ENCODE measurements around the gene PLXDC2. TPM values are rescaled to one million over a fixed set of nuclear protein-coding genes. Genes with fewer than 3 reads are reported as not detected.

PLXDC2 gene
- total and polyA plus RNA-seq, 2 experiments from 2014 or later, result 39.9 to 52.2 TPM

DNA sequence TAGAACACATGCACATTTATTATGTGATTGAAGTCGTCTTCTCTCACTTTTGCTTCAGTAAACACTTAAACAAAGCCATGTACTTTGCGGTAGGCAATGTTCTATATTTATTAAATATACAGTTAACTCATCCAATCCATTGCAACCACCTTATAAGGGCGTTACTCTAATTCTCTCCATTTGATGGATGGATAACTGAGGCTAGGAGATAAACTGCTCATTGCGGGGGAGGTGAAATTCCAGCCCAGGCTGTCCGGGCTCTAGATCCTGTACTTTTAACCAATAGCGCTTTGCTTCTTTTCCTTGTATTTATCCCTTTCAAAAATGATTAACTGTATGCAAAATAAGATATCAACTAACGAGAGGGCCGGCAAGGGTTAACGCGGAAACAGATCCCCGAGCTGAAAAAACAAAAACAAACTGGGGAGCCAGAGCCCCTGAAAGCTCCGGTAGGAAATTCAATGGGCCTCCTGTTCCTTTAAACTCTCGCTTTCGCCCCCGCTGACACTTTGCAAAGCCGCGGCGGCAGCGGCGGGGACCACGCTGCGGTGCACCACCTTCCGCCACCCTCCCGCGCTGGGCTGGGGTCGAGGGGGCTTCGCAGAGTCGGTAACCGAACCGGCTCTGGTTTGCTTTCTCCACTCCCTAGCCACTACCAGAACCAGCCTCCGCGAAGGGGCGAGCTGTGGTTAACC lies 1.0 kb upstream of the PLXDC2 start:
- DNase-seq (ENCODE audit: low spot score), result peak; percentile 46
- WGBS (ENCODE audit: low lambda C conversion rate, missing lambda C conversion rate), result 3% methylated on average over 32 of the region's 33 CpGs

DNA sequence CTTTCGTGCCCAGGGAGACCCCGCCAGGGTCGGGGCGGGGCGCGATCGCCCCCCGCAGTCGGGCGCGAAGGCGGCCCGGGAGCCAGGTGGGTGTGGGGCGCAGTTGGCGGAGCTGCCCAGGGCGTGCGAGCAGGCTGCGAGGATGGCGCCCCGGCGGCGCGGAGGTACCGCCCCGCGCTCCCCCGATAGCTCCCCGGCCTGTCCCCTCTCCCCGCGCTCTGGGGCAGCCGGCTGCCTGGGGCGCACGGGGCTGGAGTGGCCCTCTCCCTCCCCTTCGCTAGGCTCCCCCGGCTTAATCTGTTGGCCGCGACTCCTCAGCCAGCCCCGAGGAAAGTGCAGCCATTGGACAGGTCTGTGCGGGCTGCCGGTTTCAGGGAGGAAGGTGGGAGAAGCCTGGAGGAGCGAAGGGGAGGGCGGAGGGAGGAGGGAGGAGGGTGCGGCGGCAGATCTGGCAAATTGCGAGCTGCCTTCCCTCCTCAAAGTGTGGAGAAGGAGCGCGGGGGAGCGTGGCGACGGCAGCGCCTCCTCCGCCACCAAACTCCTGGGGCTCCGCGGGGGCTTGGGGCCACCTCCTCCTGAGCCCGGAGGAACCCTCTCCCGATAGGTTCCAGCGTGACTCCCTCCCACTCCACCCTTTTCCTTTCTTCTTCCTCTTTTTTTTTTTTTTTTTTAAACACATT lies 361 bp upstream of the PLXDC2 start:
- H3K27ac ChIP-seq, result peak overlapping the region; percentile 84
- H3K9me2 ChIP-seq (replicated peaks; ENCODE audit: insufficient read depth), result no peaks in the 10 kb centered on the region
- peak overlapping the region; percentile 83 for H2AFZ ChIP-seq
- H4K20me1 ChIP-seq (ENCODE audit: insufficient read depth, poor library complexity, severe bottlenecking), result no peaks in the 10 kb centered on the region
- H3K9me3 ChIP-seq (ENCODE audit: low read depth), result no peaks in the 10 kb centered on the region
- H3K79me2 ChIP-seq, result peaks cover 21% of the 10 kb centered on the region
- peaks cover 10% of the 10 kb centered on the region for H3K27me3 ChIP-seq
- no peaks in the 10 kb centered on the region for H3K4me1 ChIP-seq (ENCODE audit: insufficient read depth)
- H3K4me3 ChIP-seq, result peak overlapping the region; percentile 84
- peak; percentile 76 for DNase-seq (ENCODE audit: low spot score)
- H3K36me3 ChIP-seq (replicated peaks; ENCODE audit: insufficient read depth, low read depth), result no peaks in the 10 kb centered on the region
- WGBS (ENCODE audit: low lambda C conversion rate, missing lambda C conversion rate), result 0% methylated on average over 26 of the region's 57 CpGs
- H3K4me2 ChIP-seq, result peak overlapping the region; percentile 86
- TF ChIP-seq, protein P1, sequence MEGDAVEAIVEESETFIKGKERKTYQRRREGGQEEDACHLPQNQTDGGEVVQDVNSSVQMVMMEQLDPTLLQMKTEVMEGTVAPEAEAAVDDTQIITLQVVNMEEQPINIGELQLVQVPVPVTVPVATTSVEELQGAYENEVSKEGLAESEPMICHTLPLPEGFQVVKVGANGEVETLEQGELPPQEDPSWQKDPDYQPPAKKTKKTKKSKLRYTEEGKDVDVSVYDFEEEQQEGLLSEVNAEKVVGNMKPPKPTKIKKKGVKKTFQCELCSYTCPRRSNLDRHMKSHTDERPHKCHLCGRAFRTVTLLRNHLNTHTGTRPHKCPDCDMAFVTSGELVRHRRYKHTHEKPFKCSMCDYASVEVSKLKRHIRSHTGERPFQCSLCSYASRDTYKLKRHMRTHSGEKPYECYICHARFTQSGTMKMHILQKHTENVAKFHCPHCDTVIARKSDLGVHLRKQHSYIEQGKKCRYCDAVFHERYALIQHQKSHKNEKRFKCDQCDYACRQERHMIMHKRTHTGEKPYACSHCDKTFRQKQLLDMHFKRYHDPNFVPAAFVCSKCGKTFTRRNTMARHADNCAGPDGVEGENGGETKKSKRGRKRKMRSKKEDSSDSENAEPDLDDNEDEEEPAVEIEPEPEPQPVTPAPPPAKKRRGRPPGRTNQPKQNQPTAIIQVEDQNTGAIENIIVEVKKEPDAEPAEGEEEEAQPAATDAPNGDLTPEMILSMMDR (IDR thresholded peaks at IDR 0.05; ENCODE audit: poor library complexity), result no peak
- TF ChIP-seq EZH2 (IDR thresholded peaks at IDR 0.05; ENCODE audit: borderline replicate concordance), result peak; percentile 22
- TF ChIP-seq EZH2phosphoT487 (IDR thresholded peaks at IDR 0.05; ENCODE audit: low read depth, severe bottlenecking, unreplicated experiment), result no peak

More for the DNA sequence above, 1.0 kb upstream of the PLXDC2 start:
- Histone ChIP-seq H3K9me3 (ENCODE audit: low read depth) (no peaks in the 10 kb centered on the region), H4K20me1 (ENCODE audit: insufficient read depth, poor library complexity, severe bottlenecking) (no peaks in the 10 kb centered on the region), H3K4me1 (ENCODE audit: insufficient read depth) (no peaks in the 10 kb centered on the region), H2AFZ (peak overlapping the region; percentile 83), H3K9me2 (replicated peaks; ENCODE audit: insufficient read depth) (no peaks in the 10 kb centered on the region), H3K27ac (peak overlapping the region; percentile 84), H3K27me3 (peaks cover 10% of the 10 kb centered on the region), H3K79me2 (peaks cover 19% of the 10 kb centered on the region), H3K4me2 (peak overlapping the region; percentile 86), H3K36me3 (replicated peaks; ENCODE audit: insufficient read depth, low read depth) (no peaks in the 10 kb centered on the region), H3K4me3 (peak overlapping the region; percentile 84)
- TF ChIP-seq, protein P1 (IDR thresholded peaks at IDR 0.05; ENCODE audit: poor library complexity), result no peak
- TF ChIP-seq EZH2 (IDR thresholded peaks at IDR 0.05; ENCODE audit: borderline replicate concordance), result peak; percentile 58
- TF ChIP-seq EZH2phosphoT487 (IDR thresholded peaks at IDR 0.05; ENCODE audit: low read depth, severe bottlenecking, unreplicated experiment), result no peak

DNA sequence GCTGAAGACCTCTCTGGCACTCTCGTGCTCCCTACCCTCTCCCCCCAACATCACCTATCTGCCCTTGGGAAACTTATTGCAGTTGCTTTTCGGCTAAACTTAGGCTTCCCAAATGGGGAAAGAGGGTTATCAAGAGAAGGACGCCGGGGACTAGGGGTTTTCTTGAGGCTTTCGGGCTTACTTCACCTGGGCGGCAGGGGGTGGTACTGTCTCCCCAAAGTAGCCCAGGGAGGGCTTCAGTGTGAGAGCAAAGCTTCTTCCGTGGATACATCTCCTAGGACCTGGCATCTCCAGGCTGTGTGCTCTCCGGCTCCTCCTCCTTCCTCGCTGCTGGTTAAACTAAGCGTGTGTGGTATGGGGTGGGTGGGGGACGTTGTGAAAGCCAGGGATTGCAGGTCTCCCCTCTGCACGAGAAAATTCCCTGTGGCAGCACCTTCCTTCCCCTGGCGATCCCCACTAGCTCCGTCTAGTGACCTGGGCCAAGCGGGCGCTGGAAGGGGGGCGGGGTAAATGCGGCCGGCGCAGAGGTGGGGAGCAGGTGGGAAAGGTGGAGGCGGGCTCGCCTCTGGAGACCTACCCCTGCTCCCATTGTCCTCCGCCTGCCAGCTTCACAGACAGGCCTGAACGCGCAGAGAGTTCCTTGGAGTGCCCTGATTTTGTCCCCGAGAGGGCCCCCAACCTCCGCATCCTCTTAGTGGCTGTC lies 1.1 kb downstream of the PLXDC2 start:
- under 1% methylated on average over 22 of the region's 27 CpGs for whole genome bisulfite sequencing (ENCODE audit: low lambda C conversion rate, missing lambda C conversion rate)
- Histone ChIP-seq H3K9me2 (replicated peaks; ENCODE audit: insufficient read depth) (no peaks in the 10 kb centered on the region), H3K36me3 (replicated peaks; ENCODE audit: insufficient read depth, low read depth) (no peaks in the 10 kb centered on the region), H4K20me1 (ENCODE audit: insufficient read depth, poor library complexity, severe bottlenecking) (no peaks in the 10 kb centered on the region), H3K27ac (peak overlapping the region; percentile 17), H2AFZ (peak overlapping the region; percentile 83), H3K4me2 (peak overlapping the region; percentile 86), H3K79me2 (peaks cover 28% of the 10 kb centered on the region), H3K9me3 (ENCODE audit: low read depth) (no peaks in the 10 kb centered on the region), H3K27me3 (peaks cover 10% of the 10 kb centered on the region), H3K4me3 (peak overlapping the region; percentile 84), H3K4me1 (ENCODE audit: insufficient read depth) (no peaks in the 10 kb centered on the region)
- TF ChIP-seq, protein P1 (IDR thresholded peaks at IDR 0.05; ENCODE audit: poor library complexity), result peak; percentile 37
- TF ChIP-seq EZH2phosphoT487 (IDR thresholded peaks at IDR 0.05; ENCODE audit: low read depth, severe bottlenecking, unreplicated experiment) (no peak), EZH2 (IDR thresholded peaks at IDR 0.05; ENCODE audit: borderline replicate concordance) (no peak)
- DNase-seq (ENCODE audit: low spot score), result peak; percentile 54

Data from hepatocyte (in vitro differentiated cells).